H4 (cell line): ENCODE results near the gene RAC2. TPM values are rescaled to one million over a fixed set of nuclear protein-coding genes. Genes with fewer than 3 reads are reported as not detected.
"Not testable (repeated sequence)": the region's sequence is repeated elsewhere in the genome, so short reads cannot be mapped to it uniquely, and the experiment has no call there.

ENCODE experiments used
- DNase-seq: peaks from one replicate; pipeline ENCODE4 v3.0.0-alpha.2; 2015; ENCODE audit warnings: low spot score
- total RNA-seq: library from RNA; depleted of rRNA; stranded (reverse); fragments of >200 nt; shearing (Covaris generic); gene quantifications from 2 replicates; pipeline ENCODE4 v1.2.3, GENCODE V29; 2014

Gene RAC2
- total RNA-seq, 1 experiment from 2014 or later = 20.9 TPM

GRCh38 chr22:37234736-37235711, 9.0 kb downstream of the RAC2 start:
- DNase-seq = no peak

DNA sequence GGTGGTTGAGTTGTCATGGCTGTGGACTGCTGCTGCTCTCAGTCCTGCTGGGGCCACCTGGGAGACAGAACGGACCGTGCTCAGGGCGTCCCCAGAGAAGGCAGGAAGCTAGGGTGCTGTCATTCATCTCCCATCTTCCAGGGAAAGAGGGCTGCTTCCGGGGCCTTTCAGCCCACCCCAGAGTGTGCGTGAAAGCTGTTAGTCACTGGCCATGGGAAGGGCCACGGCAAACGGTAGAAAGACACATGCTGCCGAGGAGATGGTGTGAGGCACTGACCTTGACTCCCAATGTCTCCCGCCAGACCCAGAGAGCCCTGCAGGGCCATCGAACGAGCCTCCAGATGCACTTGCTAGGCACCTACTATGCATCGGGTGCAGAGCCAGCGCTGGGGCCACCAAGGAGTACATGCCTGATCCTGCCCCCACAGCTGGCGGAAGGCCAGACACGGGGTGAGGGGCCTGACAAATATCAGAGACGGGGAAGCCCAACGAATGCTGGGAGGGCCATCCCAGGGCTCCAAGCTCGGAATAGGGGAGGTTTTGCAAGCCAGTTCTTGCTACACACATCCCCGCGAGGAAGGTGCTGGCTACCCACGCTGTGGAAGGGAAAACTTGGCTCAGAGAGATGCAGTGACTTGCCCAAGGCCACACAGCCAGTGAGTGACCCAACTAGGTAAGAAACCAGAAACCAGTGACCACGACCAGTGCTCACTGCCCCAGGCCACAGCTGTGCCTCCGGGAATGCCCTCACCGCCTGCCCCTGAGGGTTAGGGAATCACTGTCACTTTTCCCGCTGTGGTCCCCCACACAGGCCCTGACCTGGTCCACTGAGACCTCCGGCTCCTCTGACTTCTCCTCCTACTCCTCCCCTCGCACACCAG, 10.1 kb downstream of the RAC2 start:
- DNase-seq = no peak

GRCh38 chr22:37233371-37233750, 10.7 kb downstream of the RAC2 start:
- not testable (repeated sequence) for DNase-seq

- no peak for DNase-seq
Observed at GRCh38 chr22:37232140-37232998, 11.7 kb downstream of the RAC2 start.

GRCh38 chr22:37231406-37232139, 12.5 kb downstream of the RAC2 start:
- no peak for DNase-seq

- no peak for DNase-seq
Observed at GRCh38 chr22:37230673-37231405, 13.2 kb downstream of the RAC2 start.

DNA sequence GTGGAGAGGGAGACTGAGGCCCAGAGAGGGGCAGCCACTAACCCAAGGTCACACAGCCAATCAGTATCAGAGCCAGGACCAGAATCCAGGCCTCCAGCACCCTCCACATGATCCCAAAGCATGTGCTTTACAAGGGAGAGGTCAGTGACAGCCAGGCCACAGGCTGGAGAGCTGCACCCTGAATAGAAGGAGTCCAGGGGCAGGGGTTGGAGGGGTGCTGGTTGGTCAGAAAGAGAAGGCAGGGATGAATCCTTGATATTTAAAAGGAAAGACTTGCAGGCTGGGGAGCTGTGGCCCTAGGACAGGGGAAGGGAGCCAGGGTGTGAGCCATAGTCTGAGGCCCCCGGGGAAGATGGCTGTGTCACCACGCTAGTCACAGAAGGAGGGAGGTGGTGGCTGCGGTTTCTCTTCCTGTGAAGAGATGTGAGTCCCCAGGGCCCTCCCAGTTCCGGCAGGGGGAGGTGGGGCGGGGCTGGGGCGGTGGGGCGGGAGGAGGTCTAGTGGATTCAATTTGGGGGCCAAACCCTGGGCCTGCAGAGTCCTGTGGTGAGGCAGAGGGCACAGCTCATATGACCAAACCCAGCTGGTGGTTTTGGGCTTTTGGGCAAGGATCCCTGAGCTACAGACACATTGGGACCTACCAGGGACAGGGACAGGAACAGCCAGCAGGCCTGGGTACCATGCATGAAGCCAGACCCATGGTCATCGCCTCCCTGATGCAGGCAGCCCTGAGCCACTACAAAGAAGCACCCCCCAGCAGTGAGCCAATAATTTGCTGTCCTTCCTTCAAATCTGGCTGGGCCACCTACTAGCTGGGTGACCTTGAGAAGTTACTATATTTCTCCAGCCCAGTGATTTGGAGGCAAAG, 14.0 kb downstream of the RAC2 start:
- peak; percentile 80 for DNase-seq

GRCh38 chr22:37229012-37229804, 14.9 kb downstream of the RAC2 start:
- peak; percentile 66 for DNase-seq

GRCh38 chr22:37228106-37229011, 15.7 kb downstream of the RAC2 start:
- peak; percentile 39 for DNase-seq

DNA sequence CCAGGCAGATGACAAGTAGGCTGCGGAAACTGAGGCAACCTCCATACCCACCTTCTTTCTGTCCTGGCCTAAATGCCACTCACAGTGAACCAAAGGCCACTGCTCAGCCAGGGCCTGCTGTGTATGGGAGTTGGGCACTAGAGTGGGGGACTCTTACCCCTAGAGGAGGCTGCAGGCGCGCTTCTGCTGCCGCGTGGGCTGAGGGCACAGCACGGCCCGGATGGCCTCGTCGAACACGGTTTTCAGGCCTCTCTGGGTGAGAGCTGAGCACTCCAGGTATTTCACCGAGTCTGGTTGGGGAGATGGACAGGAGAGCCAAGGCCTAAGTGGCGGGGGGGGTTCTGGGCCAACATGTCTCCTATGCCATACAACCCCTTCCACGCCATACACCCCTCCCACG, 17.6 kb downstream of the RAC2 start:
- DNase-seq = no peak

GRCh38 chr22:37226087-37226486, 18.0 kb downstream of the RAC2 start:
- DNase-seq = no peak

- no peak for DNase-seq
Observed at GRCh38 chr22:37225481-37225880, 18.6 kb downstream of the RAC2 start.

DNA sequence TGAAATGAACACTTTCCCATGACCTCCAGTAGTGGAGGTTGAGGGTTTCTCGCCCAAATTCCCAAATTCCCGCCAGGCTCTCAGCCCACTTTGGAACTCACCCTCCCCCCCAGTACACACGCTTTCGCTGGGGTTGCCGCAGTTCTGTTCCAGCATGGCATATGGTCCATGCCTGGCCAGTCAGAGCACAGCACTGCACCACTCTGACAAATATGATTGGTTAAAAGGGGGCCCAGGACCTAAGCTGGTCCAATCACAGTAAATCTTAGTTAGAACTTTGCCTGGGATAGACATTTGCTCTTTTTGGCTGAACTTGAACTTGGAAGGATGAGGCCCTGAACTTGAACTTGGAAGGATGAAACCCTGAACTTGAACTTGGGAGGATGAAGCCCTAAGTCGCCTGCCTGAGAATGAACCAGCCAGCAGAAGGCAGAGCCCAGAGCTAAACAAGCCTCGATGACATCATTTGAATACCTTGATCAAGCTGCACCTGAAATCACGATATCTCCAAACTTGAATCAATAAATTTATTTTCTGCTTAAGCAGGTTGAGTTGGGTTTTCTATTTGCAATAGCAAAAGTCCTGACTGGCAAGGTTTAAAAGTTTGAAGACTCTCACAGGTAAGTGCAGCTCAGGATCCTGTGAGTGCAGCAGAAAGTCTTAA, 19.2 kb downstream of the RAC2 start:
- no peak for DNase-seq

DNA sequence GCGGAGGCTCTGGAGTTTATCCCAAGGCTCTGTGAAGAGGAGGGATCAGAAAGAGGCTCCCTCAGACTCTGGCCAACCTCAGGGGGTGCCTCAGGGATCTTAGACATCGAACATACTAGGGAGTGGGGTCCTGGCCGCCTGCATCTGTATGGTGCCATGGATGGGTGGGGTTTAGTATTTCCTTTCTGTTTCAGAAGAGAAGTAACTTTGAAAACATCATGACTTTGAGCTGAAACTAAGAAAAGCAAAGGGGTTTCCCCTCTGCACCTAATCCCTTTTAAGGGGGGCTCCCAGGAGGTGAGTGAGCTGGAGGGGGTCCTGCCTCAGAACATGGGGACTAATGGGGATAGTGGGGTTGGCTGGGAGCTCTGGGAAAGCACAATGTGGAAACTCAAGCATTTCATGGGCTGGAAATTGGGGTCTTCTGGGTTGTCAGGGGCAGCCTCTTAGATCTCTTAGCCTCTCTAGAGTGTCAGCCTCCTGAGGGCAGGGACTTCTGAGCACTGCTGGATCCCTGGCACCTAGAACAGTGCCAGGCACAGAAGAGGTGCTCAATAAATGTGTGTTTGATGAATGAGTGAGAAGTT, 20.0 kb downstream of the RAC2 start:
- DNase-seq = no peak

- DNase-seq = no peak
Observed at GRCh38 chr22:37222440-37222971, 21.6 kb downstream of the RAC2 start.
